Parietal lobe (tissue), 1 donor: ENCODE data around the gene SERAC1. TPM values are rescaled to one million over a fixed set of nuclear protein-coding genes. Genes with fewer than 3 reads are reported as not detected.

Experiments
- total RNA-seq: library from RNA; depleted of rRNA; stranded (reverse); fragments of >200 nt; gene quantifications from one replicate; pipeline ENCODE4 v1.2.3, GENCODE V29; 2014

The SERAC1 gene
- total RNA-seq, result 23.2 TPM

GRCh38 chr6:158168040-158168289 is at the start of gene SERAC1:
SERAC1 (minus strand) TSS chr6:158168262; CDS start chr6:158158363, 9,899 bp downstream.

Other genes starting within 250 kb of the SERAC1 start
- 8.8 TPM for gene SYNJ2, start 186.4 kb downstream of the SERAC1 start, total RNA-seq
- gene GTF2H5, start 88 bp upstream of the SERAC1 start, total RNA-seq, result 11.9 TPM
- gene TULP4, start 144.2 kb upstream of the SERAC1 start, total RNA-seq, result 740 TPM